GM21528 (cell line): ENCODE measurements around the gene SNAI3.

Source experiments
- ATAC-seq: cut with Tn5 transposase; IDR thresholded peaks from one replicate; pipeline ENCODE4 v1.9.1; 2021; ENCODE audit warnings: mild to moderate bottlenecking, moderate library complexity; ENCODE audit not compliant: unreplicated experiment, low FRiP score

SNAI3 gene

GRCh38 chr16:88706229-88706964 is 20.1 kb upstream of the SNAI3 start, which contains the start of the genes CTU2 and RNF166:
CTU2 (plus strand) TSS chr16:88706503; CDS start chr16:88706531, 28 bp downstream.
RNF166 (minus strand) TSS chr16:88706408; CDS start chr16:88706325, 83 bp downstream.
- peak; percentile 54 for ATAC-seq

- ATAC-seq: peak; percentile 9
Observed at GRCh38 chr16:88705801-88706228, 19.5 kb upstream of the SNAI3 start.

- no peak for ATAC-seq
Observed at GRCh38 chr16:88705076-88705684, 18.9 kb upstream of the SNAI3 start.

GRCh38 chr16:88703486-88704309 is 17.4 kb upstream of the SNAI3 start:
- ATAC-seq: no peak

GRCh38 chr16:88702371-88703210 is 16.3 kb upstream of the SNAI3 start:
- no peak for ATAC-seq

GRCh38 chr16:88701581-88702370 is 15.5 kb upstream of the SNAI3 start:
- no peak for ATAC-seq

GRCh38 chr16:88700636-88701482 is 14.6 kb upstream of the SNAI3 start:
- ATAC-seq: peak; percentile 52

- no peak for ATAC-seq
Observed at GRCh38 chr16:88700322-88700635, 14.0 kb upstream of the SNAI3 start.

- no peak for ATAC-seq
Observed at GRCh38 chr16:88699180-88699579, 12.9 kb upstream of the SNAI3 start.

GRCh38 chr16:88698646-88699045 is 12.3 kb upstream of the SNAI3 start:
- ATAC-seq: no peak

GRCh38 chr16:88697831-88698615 is 11.7 kb upstream of the SNAI3 start:
- no peak for ATAC-seq

- no peak for ATAC-seq
Observed at GRCh38 chr16:88697116-88697830, 11.0 kb upstream of the SNAI3 start.

- no peak for ATAC-seq
Observed at GRCh38 chr16:88696441-88696840, 10.1 kb upstream of the SNAI3 start.

- ATAC-seq: no peak
Observed at GRCh38 chr16:88695753-88696152, 9.4 kb upstream of the SNAI3 start.

- no peak for ATAC-seq
Observed at GRCh38 chr16:88695218-88695617, 8.9 kb upstream of the SNAI3 start.

- no peak for ATAC-seq
Observed at GRCh38 chr16:88694221-88695087, 8.1 kb upstream of the SNAI3 start.
